ENCODE measurements around the gene ELF3. TPM values are rescaled to one million over a fixed set of nuclear protein-coding genes. Genes with fewer than 3 reads are reported as not detected.
"Not testable (repeated sequence)": the region's sequence is repeated elsewhere in the genome, so short reads cannot be mapped to it uniquely, and the experiment has no call there.

ELF3 gene
- total RNA-seq, 4 donors from 2014 or later = 146 to 432 (median 253) TPM

GRCh38 chr1:202063093-202063492 lies 52.7 kb downstream of the ELF3 start:
- H3K27me3 ChIP-seq = no peaks in the 10 kb centered on the region
- H3K27ac ChIP-seq = peak overlapping the region in 1 of 4 donors; percentile 13
- WGBS, 2 donors = 25 to 40% methylated on average over 1 of the region's 1 CpG
- DNase-seq = no peak
- no peak overlapping the region for H3K4me3 ChIP-seq
- intact Hi-C loops (cut with DNase I) = no loop called here
- H3K36me3 ChIP-seq = no peaks in the 10 kb centered on the region
- peaks cover 0 to 14% (median 0%) of the 10 kb centered on the region in 3 donors for H3K4me1 ChIP-seq
- no peak for TF ChIP-seq CTCF (IDR thresholded peaks at IDR 0.05)
- TF ChIP-seq POLR2A (IDR thresholded peaks at IDR 0.05) = no peak
- H3K9me3 ChIP-seq = no peaks in the 10 kb centered on the region

- not testable (repeated sequence) for H3K27me3 ChIP-seq
Measured at GRCh38 chr1:202064889-202065312, 54.5 kb downstream of the ELF3 start.

More at GRCh38 chr1:202064889-202065312, 54.5 kb downstream of the ELF3 start:
- H3K4me1 ChIP-seq; intact Hi-C loops (cut with DNase I); H3K9me3 ChIP-seq; DNase-seq; H3K4me3 ChIP-seq; H3K27ac ChIP-seq; H3K36me3 ChIP-seq: not testable (repeated sequence)
- WGBS, 2 donors = 50 to 82% methylated on average over 4 to 9 of the region's 10 CpGs

Small RNA genes lying within 50 kb of the gene (small RNA-seq; reads per million reads assigned to genes)
- gene AL691482.1 (0 reads per million in 4 donors), gene AL691482.2 (0 reads per million in 4 donors), gene MIR6740 (0 to 0.68 (median 0.15) reads per million in 4 donors), gene RF00156 (0 to 0.09 (median 0) reads per million in 4 donors)

Other genes with a start within 250 kb of the ELF3 start
- 10 to 100 TPM; 10.1 to 17.2 (median 12.3) TPM for gene IPO9, start 181.4 kb upstream of the ELF3 start, total RNA-seq
- 10 to 100 TPM in 1 of 4 donors, 1 to 10 TPM in 3; 3.3 to 12.3 (median 5.6) TPM for gene SHISA4, start 121.7 kb upstream of the ELF3 start, total RNA-seq
- gene LMOD1, start 64.0 kb upstream of the ELF3 start, total RNA-seq = 100 to 1,000 TPM in 1 of 4 donors, 10 to 100 TPM in 2, 1 to 10 TPM in 1; 8.3 to 157 (median 38.6) TPM
- gene TIMM17A, start 55.1 kb upstream of the ELF3 start, total RNA-seq = 10 to 100 TPM; 18.7 to 44.6 (median 34.6) TPM
- 100 to 1,000 TPM in 1 of 4 donors, 10 to 100 TPM in 3; 44.6 to 129 (median 72.2) TPM for gene RNPEP, start 27.9 kb upstream of the ELF3 start, total RNA-seq
- gene GPR37L1, start 112.3 kb downstream of the ELF3 start, total RNA-seq = under 1 TPM in 1 of 4 donors, not detected in 3; 0.09 TPM
- gene ARL8A, start 134.2 kb downstream of the ELF3 start, total RNA-seq = 10 to 100 TPM; 21.2 to 31.3 (median 23.1) TPM
- gene PTPN7, start 150.0 kb downstream of the ELF3 start, total RNA-seq = 1 to 10 TPM; 1.9 to 5.5 (median 3.1) TPM
- gene LGR6, start 183.2 kb downstream of the ELF3 start, total RNA-seq = 1 to 10 TPM in 3 of 4 donors, under 1 TPM in 1; 0.53 to 6.4 (median 2.9) TPM

Measured in esophagus squamous epithelium (tissue), 5 donors.